DOHH2 (cell line): ENCODE results near the gene MAP6D1.

ENCODE experiments used
- CTCF ChIP-seq: fragments of 200-600 bp; sonication (generic); IDR thresholded peaks from one replicate; pipeline ENCODE4 v1.5.1; 2014; ENCODE audit warnings: antibody characterized with exemption, mild to moderate bottlenecking, low read depth, low read length; ENCODE audit not compliant: poor library complexity, severe bottlenecking
- EZH2phosphoT487 ChIP-seq: fragments of 200-600 bp; sonication (generic); IDR thresholded peaks from 2 replicates; pipeline ENCODE4 v1.6.1; 2017; ENCODE audit warnings: borderline replicate concordance, mild to moderate bottlenecking, antibody characterized with exemption, low read length, moderate library complexity, mixed read lengths

- no peak for TF ChIP-seq CTCF
- TF ChIP-seq EZH2phosphoT487: no peak
Measured at GRCh38 chr3:183837894-183838293, 12.5 kb upstream of the MAP6D1 start.
